Peyer's patch (tissue), 4 donors: ENCODE data around the gene ABLIM1.

Experiments used
- CTCF ChIP-seq, 6 experiments: fragments of 450-650 bp in 4 of 6; fragments of 200-600 bp in 2 of 6; sonication (generic) in 1 of 6; IDR thresholded peaks; one replicate each; pipeline ENCODE4 v1.5.1; 2017 to 2019; ENCODE audit warnings: antibody characterized with exemption in 6 of 6, mild to moderate bottlenecking in 3 of 6, moderate library complexity in 1 of 6
- POLR2A ChIP-seq, 2 donors: fragments of 450-650 bp; IDR thresholded peaks; one replicate each; pipeline ENCODE4 v1.5.1; 2017; ENCODE audit warnings: antibody characterized with exemption in 2 of 2, mild to moderate bottlenecking in 2 of 2, moderate library complexity in 2 of 2

GRCh38 chr10:114474989-114475388 lies 183.1 kb downstream of the ABLIM1 start:
- no peak for TF ChIP-seq CTCF (IDR thresholded peaks at IDR 0.05)
- TF ChIP-seq POLR2A (IDR thresholded peaks at IDR 0.05) = no peak
